Activated naive CD4-positive, alpha-beta T cell (primary cell): ENCODE measurements around the gene MBNL1.

ENCODE experiments used
- DNase-seq, 4 experiments: peaks; one replicate each; lab custom pipeline; 2025; lab: John Stamatoyannopoulos, UW

MBNL1 gene

GRCh38 chr3:152253514-152253913, 15.2 kb upstream of the MBNL1 start:
- DNase-seq, result no peak

- no peak for DNase-seq
Observed at GRCh38 chr3:152254041-152254440, 14.7 kb upstream of the MBNL1 start.

GRCh38 chr3:152255290-152255689, 13.4 kb upstream of the MBNL1 start:
- no peak for DNase-seq

- DNase-seq, result no peak
Observed at GRCh38 chr3:152256851-152257562, 11.7 kb upstream of the MBNL1 start.

DNA sequence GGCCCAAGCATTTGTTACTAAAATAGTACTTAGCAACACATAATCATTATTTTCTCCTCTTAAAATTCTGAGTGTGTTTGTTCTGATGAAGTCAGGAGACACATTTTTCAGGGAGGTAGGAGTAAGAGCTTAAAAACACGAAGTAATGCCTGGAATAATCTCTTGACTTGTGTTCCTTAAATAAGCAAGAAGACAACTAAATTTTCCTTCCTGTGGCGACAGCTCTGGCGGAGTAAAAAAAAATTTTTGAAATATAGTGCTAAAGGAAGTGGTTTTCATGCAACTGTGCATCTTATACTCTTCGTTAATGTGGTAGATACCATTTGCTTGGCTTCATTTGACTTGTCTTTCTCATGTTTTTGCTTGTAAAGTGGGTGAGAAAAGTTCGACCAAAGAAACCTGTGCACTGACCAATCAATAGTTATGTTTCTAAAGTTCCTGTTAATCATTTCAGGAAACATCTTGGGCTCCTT, 11.1 kb upstream of the MBNL1 start:
- no peak for DNase-seq

GRCh38 chr3:152258448-152259393, 10.0 kb upstream of the MBNL1 start:
- DNase-seq, result peak in 2 of 4 experiments; percentile 2 to 20

- no peak for DNase-seq
Observed at GRCh38 chr3:152259468-152259867, 9.3 kb upstream of the MBNL1 start.

DNA sequence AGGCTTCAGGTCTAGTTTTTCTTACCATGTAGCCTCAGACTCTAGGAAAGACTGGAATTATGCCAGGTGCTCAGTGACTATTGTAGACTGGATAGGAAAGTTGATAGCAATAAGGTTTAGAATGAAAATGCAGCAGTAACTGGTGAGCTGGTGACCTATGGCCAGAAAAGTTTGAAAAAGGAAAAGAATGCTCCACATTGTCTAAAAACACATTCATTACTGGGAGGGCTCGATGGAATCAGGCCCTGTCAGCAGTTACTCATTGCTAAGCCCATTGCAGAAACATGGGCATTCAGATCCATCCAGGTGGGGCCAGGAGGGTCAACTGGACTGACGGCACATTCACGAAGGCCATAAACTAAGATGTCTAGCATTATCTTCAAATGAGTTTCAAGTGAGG, 8.7 kb upstream of the MBNL1 start:
- no peak for DNase-seq

DNA sequence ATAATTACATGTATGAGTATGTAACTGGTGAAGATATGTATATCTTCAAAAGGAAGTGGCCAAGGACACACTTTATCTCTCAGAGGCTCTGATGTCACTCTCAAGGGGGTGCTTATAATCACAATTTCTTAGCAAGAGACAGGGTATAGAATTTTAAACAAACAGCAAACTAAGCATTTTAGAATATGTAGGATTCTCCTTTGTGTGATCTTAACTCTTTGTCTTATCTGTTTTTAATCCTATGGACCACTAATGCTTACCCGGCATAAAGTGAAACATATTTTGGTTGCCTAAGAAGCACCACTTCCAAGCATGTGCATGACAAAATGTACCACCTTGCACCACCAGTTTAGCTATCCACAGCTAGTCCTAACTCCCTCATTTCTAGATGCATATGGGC, 8.2 kb upstream of the MBNL1 start:
- no peak for DNase-seq

GRCh38 chr3:152261329-152261728, 7.4 kb upstream of the MBNL1 start:
- no peak for DNase-seq

DNA sequence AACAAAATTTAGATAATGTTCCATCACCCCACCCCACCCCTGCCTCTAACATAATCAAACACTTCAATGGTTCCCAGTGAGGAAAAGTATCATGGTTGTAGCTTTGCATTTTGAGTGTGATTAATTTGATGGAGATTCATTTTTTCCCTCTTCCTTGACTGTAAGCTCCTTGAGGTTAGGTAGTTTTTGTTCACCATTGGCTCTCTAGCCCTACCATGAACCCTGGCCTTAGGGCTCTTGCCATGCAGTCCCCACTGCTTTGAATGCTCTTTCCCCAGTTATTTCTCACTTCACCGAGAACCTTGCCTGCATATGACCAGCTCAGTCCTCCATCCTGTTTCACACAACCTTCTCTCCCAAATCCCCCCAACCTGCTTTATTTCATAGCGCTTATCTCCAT, 5.0 kb upstream of the MBNL1 start:
- DNase-seq, result no peak

DNA sequence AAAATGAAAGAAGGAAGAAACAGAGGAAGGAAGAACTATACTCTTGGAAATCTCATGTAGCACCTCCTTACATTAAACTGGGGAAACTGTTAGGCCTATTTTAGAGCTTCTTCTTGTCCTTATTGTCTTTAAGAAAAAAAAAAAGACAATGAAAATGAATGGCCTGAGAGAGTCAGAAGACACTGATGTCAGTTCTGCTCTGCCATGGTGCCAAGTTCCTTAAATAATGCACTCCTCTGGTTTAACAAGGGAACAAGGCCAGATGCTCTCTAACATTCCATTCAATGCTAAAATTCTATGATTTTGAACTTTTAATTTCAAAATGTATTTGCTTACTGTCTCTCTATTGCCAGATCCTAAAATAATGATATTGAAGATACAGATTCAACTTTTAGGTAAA, 4.4 kb upstream of the MBNL1 start:
- no peak for DNase-seq

DNA sequence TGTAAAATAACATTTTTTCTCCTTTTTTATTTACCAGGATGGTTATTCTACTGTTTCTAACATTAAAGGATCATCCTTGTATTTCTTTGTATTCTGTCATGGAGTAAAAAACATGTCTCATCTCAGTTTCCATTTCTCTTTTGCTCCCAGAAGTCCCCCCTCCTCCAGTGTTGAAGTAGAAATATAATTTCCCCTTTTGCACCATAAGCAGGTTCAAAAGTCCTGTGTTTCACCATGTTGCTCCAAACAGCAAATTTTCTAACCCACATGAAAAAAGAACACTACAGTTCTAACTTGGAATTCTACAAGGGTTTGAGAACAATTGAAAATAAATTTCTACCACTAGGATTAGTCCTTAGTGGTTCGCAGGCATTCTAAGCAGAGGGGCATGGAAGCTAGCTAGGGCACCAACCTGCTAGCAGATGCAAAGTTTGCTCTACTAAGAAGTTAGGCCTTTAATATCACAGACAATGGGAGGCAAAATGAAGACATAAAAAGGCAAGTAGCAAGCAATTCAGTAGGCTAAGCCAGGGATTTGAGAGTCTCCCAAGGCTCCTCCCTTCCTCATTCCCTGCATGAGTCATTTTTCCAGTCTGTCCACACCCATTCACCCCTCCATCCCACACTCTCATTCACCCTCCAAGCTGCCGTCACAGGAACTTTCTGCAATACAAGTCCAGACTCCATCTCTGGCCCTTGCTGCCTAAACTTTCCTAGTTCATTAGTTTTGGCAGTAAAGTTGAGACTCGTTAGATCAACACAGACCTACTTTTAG, 2.3 kb upstream of the MBNL1 start:
- DNase-seq, result no peak

- DNase-seq, result no peak
Observed at GRCh38 chr3:152267831-152268554, 736 bp upstream of the MBNL1 start.

- DNase-seq, result peak; percentile 41 to 64 (median 48)
Observed at GRCh38 chr3:152269056-152269830, 514 bp downstream of the MBNL1 start.

DNA sequence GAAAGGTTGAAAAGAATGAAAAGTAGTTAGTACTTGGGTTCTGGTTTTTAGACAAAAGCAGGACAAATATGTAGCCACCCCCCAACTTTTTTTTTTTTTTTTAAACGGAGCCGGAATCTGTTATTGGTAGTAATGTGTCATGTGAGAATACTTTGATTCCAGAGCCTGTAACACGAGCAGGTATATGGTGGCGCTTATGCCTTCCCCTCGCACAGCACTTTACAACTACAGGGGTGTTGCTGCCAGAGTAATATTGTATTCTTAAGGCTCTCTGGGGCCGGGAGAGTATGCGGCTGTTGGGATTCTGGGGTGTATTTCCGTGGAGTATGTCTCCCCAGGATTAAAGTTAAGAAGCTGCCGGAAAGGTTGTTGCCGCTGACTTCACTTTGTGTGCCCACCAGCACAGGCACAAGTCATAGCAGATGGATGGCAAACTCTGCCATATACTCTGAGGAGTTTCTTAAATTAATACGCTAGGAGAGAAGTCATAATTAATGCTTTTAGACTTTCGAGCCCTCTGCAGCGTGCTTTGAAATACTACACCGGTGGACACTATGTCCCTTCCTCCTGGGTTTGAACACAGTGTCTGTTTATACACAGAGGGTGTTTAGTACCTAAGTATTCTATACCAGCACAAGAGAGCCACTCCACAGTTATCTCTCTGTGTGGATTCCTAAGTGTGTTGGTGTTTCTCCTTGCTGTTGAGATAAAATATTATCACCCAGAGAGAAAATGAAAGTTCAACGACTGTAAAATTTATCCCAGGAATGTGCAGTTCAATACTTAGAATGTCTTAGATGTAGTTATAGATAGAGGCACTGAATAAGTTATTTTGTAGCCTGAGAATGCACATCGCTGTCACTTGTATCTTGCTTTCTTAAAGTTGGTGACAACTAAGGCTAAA, 1.4 kb downstream of the MBNL1 start:
- DNase-seq, result peak in 2 of 4 experiments; percentile 11 to 28

DNA sequence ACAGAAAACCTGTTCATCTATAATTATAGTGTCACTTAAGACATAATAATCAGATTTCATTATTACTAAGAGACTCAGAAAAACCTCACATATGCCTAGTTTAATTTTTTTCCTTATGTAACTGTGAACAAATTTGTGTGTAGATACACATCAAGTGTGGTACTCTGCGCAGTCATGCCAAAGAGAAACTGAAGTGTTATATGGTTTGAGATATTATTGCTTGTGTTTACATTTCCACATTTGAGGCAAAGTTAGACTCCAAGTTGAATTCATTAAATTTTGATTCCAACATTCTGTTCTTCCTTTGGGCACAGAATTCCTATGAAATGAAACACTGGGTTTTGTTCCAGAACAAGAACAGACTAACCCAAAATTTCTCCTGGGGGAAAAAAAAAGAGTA, 2.2 kb downstream of the MBNL1 start:
- no peak for DNase-seq

- no peak for DNase-seq
Observed at GRCh38 chr3:152271501-152272236, 2.9 kb downstream of the MBNL1 start.

- DNase-seq, result no peak
Observed at GRCh38 chr3:152272771-152273242, 4.1 kb downstream of the MBNL1 start.
